Activated CD4-positive, alpha-beta T cell treated with anti-CD3 and anti-CD28 coated beads, Interleukin-2, amount 50 U/mL, for 24 hours (primary cell): Measurements from ENCODE around the gene PTPRG.
"Not testable (repeated sequence)": the region's sequence is repeated elsewhere in the genome, so short reads cannot be mapped to it uniquely, and the experiment has no call there.

ENCODE experiments used
- DNase-seq, 2 donors: peaks; one replicate each; pipeline ENCODE4 v3.0.0-alpha.2; 2020; ENCODE audit warnings: low read depth in 1 of 2, low spot score in 1 of 2

Gene PTPRG

GRCh38 chr3:61561374-61562041 lies at the start of gene PTPRG:
Gene PTPRG (plus strand): TSS chr3:61561571. CDS start chr3:61562288, 717 bp downstream.
- DNase-seq = no peak

- DNase-seq = no peak
These were observed 42.8 kb upstream of the PTPRG start for GRCh38 chr3:61518590-61518989.

GRCh38 chr3:61520966-61521628 lies 40.3 kb upstream of the PTPRG start:
- peak in 1 of 2 donors; percentile 36 for DNase-seq

- no peak for DNase-seq
These were observed 39.3 kb upstream of the PTPRG start for GRCh38 chr3:61522060-61522459.

- no peak for DNase-seq
These were observed 38.7 kb upstream of the PTPRG start for GRCh38 chr3:61522626-61523025.

GRCh38 chr3:61524933-61525332 lies 36.4 kb upstream of the PTPRG start:
- DNase-seq = no peak

GRCh38 chr3:61526308-61526707 lies 35.1 kb upstream of the PTPRG start:
- DNase-seq = no peak

GRCh38 chr3:61527011-61527410 lies 34.4 kb upstream of the PTPRG start:
- DNase-seq = no peak

- DNase-seq = no peak
These were observed 31.0 kb upstream of the PTPRG start for GRCh38 chr3:61530355-61530754.

GRCh38 chr3:61531528-61531927 lies 29.8 kb upstream of the PTPRG start:
- DNase-seq = no peak

- DNase-seq = no peak
These were observed 28.5 kb upstream of the PTPRG start for GRCh38 chr3:61532739-61533500.

- DNase-seq = no peak
These were observed 25.5 kb upstream of the PTPRG start for GRCh38 chr3:61535826-61536225.

- DNase-seq = no peak
These were observed 24.0 kb upstream of the PTPRG start for GRCh38 chr3:61537366-61537765.

- no peak for DNase-seq
These were observed 22.9 kb upstream of the PTPRG start for GRCh38 chr3:61538486-61538885.

- no peak for DNase-seq
These were observed 19.7 kb upstream of the PTPRG start for GRCh38 chr3:61541694-61542093.

- DNase-seq = no peak
These were observed 15.7 kb upstream of the PTPRG start for GRCh38 chr3:61545716-61546115.

GRCh38 chr3:61547625-61548024 lies 13.7 kb upstream of the PTPRG start:
- DNase-seq = no peak

- DNase-seq = not testable (repeated sequence)
These were observed 8.7 kb upstream of the PTPRG start for GRCh38 chr3:61552704-61553103.

- DNase-seq = no peak
These were observed 2.1 kb upstream of the PTPRG start for GRCh38 chr3:61559136-61559731.

GRCh38 chr3:61560517-61561373 lies 626 bp upstream of the PTPRG start:
- DNase-seq = no peak
